Esophagus squamous epithelium (tissue), 5 donors: ENCODE data around the gene PCDHAC1. TPM values are rescaled to one million over a fixed set of nuclear protein-coding genes. Genes with fewer than 3 reads are reported as not detected.
A peak's percentile ranks its signal among the peaks of the same experiment; 100 is the strongest.

Experiments
- DNase-seq: peaks from one replicate; lab custom pipeline; 2025; lab: John Stamatoyannopoulos, UW
- H3K27ac ChIP-seq, 4 donors: fragments of 200-600 bp; sonication (generic); one replicate each; pipeline ENCODE4 v1.5.1; 2016 to 2019; ENCODE audit warnings: mild to moderate bottlenecking in 1 of 4
- H3K27me3 ChIP-seq, 4 donors: fragments of 200-600 bp; sonication (generic); 1 replicate in 3 of 4; 2 replicates in 1 of 4; pipeline versions ENCODE4 v1.5.1 to v1.6.0; 2017 to 2021; ENCODE audit warnings: antibody characterized with exemption in 1 of 4
- H3K36me3 ChIP-seq, 3 donors: fragments of 200-600 bp; sonication (generic); one replicate each; pipeline ENCODE4 v1.5.1; 2016 to 2019
- H3K4me1 ChIP-seq, 3 donors: fragments of 200-600 bp; sonication (generic); one replicate each; pipeline ENCODE4 v1.5.1; 2017 to 2019
- H3K4me3 ChIP-seq, 4 donors: fragments of 200-600 bp; sonication (generic); 1 replicate in 3 of 4; 2 replicates in 1 of 4; pipeline ENCODE4 v1.5.1; 2016 to 2019; ENCODE audit warnings: mild to moderate bottlenecking in 2 of 4, moderate library complexity in 1 of 4
- H3K9me3 ChIP-seq, 3 donors: fragments of 200-600 bp; sonication (generic); one replicate each; pipeline ENCODE4 v1.5.1; 2016 to 2019
- CTCF ChIP-seq, 6 experiments: fragments of 450-650 bp in 4 of 6; fragments of 200-600 bp in 2 of 6; sonication (generic) in 2 of 6; IDR thresholded peaks; one replicate each; pipeline ENCODE4 v1.5.1; 2016 to 2019; ENCODE audit warnings: antibody characterized with exemption in 6 of 6, mild to moderate bottlenecking in 4 of 6, moderate library complexity in 4 of 6
- POLR2A ChIP-seq, 4 donors: fragments of 450-650 bp; IDR thresholded peaks; one replicate each; pipeline ENCODE4 v1.6.1; 2017; ENCODE audit warnings: antibody characterized with exemption in 4 of 4, mild to moderate bottlenecking in 4 of 4, moderate library complexity in 3 of 4
- WGBS, 2 donors: methylation state at CpG; one replicate each; pipeline ENCODE4 v1.1.5; 2018; 5-methylcytosine and 5-hydroxymethylcytosine counted together
- intact Hi-C: fragments of 100-400 bp; cut with DNase I; formaldehyde crosslinking; loops from one replicate; pipeline ENCODE4 v1.15.0; 2022
- total RNA-seq, 4 donors: library from RNA; depleted of rRNA; stranded (reverse); fragments of >200 nt; gene quantifications; one replicate each; pipeline ENCODE4 v1.1.0, GENCODE V29; 2016
- donor health status: DM: yes; HTN: yes; CAD: no.

PCDHAC1 gene
- total RNA-seq, 4 donors from 2014 or later: 0.06 to 0.27 (median 0.19) TPM; not detected in 1

- H3K27me3 ChIP-seq: peaks cover 0 to 62% (median 8%) of the 10 kb centered on the region in 4 donors
- 18% methylated on average over 16 of the region's 74 CpGs; no CpG with 5 or more reads in 1 of the 2 donors for WGBS, 2 donors
Measured at GRCh38 chr5:140926443-140927227, 536 bp downstream of the PCDHAC1 start.

GRCh38 chr5:140927228-140927573 lies 1.1 kb downstream of the PCDHAC1 start:
- peaks cover 0 to 62% (median 8%) of the 10 kb centered on the region in 4 donors for H3K27me3 ChIP-seq
- H3K36me3 ChIP-seq: no peaks in the 10 kb centered on the region
- peaks cover 0 to 20% (median 0%) of the 10 kb centered on the region in 3 donors for H3K4me1 ChIP-seq
- intact Hi-C loops: no loop called here
- no peaks in the 10 kb centered on the region for H3K9me3 ChIP-seq
- 15 to 34% methylated on average over 5 to 8 of the region's 26 CpGs for WGBS, 2 donors
- TF ChIP-seq POLR2A (IDR thresholded peaks at IDR 0.05) (no peak), CTCF (IDR thresholded peaks at IDR 0.05) (no peak)
- peak overlapping the region; percentile 10 to 62 (median 43) for H3K4me3 ChIP-seq
- no peak for DNase-seq
- H3K27ac ChIP-seq: no peak overlapping the region

More at GRCh38 chr5:140926443-140927227, 536 bp downstream of the PCDHAC1 start:
- H3K9me3 ChIP-seq: no peaks in the 10 kb centered on the region
- H3K27ac ChIP-seq: no peak overlapping the region
- intact Hi-C loops: no loop called here
- no peaks in the 10 kb centered on the region for H3K36me3 ChIP-seq
- no peak for TF ChIP-seq POLR2A (IDR thresholded peaks at IDR 0.05)
- TF ChIP-seq CTCF (IDR thresholded peaks at IDR 0.05): peak in 5 of 6 experiments; percentile 34 to 63 (median 55)
- H3K4me1 ChIP-seq: peaks cover 0 to 20% (median 0%) of the 10 kb centered on the region in 3 donors
- H3K4me3 ChIP-seq: peak overlapping the region; percentile 10 to 62 (median 43)
- no peak for DNase-seq

GRCh38 chr5:140934964-140935606 lies 9.0 kb downstream of the PCDHAC1 start:
- no peak overlapping the region for H3K4me3 ChIP-seq
- no peak overlapping the region for H3K27ac ChIP-seq
- H3K36me3 ChIP-seq: no peaks in the 10 kb centered on the region
- no peaks in the 10 kb centered on the region for H3K4me1 ChIP-seq
- DNase-seq: no peak
- TF ChIP-seq CTCF (IDR thresholded peaks at IDR 0.05): no peak
- no peak for TF ChIP-seq POLR2A (IDR thresholded peaks at IDR 0.05)
- H3K27me3 ChIP-seq: peaks cover 0 to 4% (median 0%) of the 10 kb centered on the region in 4 donors
- intact Hi-C loops: no loop called here
- WGBS, 2 donors: 72 to 74% methylated on average over 4 of the region's 4 CpGs
- no peaks in the 10 kb centered on the region for H3K9me3 ChIP-seq

- Histone ChIP-seq H3K36me3 (no peaks in the 10 kb centered on the region), H3K4me1 (no peaks in the 10 kb centered on the region), H3K4me3 (no peak overlapping the region), H3K9me3 (peaks cover 0 to 7% (median 0%) of the 10 kb centered on the region in 3 donors), H3K27me3 (no peaks in the 10 kb centered on the region), H3K27ac (no peak overlapping the region)
- TF ChIP-seq POLR2A (IDR thresholded peaks at IDR 0.05) (no peak), CTCF (IDR thresholded peaks at IDR 0.05) (no peak)
- intact Hi-C loops: no loop called here
- no peak for DNase-seq
- 48 to 62% methylated on average over 2 of the region's 2 CpGs for WGBS, 2 donors
Measured at GRCh38 chr5:140946578-140946977, 20.5 kb downstream of the PCDHAC1 start.

- no peaks in the 10 kb centered on the region for H3K9me3 ChIP-seq
- no peaks in the 10 kb centered on the region for H3K27me3 ChIP-seq
- H3K27ac ChIP-seq: no peak overlapping the region
- no peak for TF ChIP-seq POLR2A (IDR thresholded peaks at IDR 0.05)
- TF ChIP-seq CTCF (IDR thresholded peaks at IDR 0.05): no peak
- H3K4me3 ChIP-seq: no peak overlapping the region
- intact Hi-C loops: no loop called here
- no peaks in the 10 kb centered on the region for H3K36me3 ChIP-seq
- DNase-seq: no peak
- 76 to 83% methylated on average over 6 of the region's 6 CpGs for WGBS, 2 donors
- no peaks in the 10 kb centered on the region for H3K4me1 ChIP-seq
Measured at GRCh38 chr5:140951636-140952035, 25.5 kb downstream of the PCDHAC1 start.
